Spleen (tissue), 11 donors: ENCODE measurements around the gene FLVCR2. TPM values are rescaled to one million over a fixed set of nuclear protein-coding genes. Genes with fewer than 3 reads are reported as not detected.

ENCODE experiments used
- DNase-seq: peaks from one replicate; pipeline ENCODE4 v3.0.0-alpha.2; 2020
- H3K27ac ChIP-seq, 8 donors: fragments of 200-600 bp; sonication (generic) in 7 of 8; 1 replicate in 4 of 8; 2 replicates in 4 of 8; pipeline versions ENCODE4 v1.5.0 to v1.8.0; 2016 to 2021; ENCODE audit warnings: inconsistent platforms in 4 of 8, mild to moderate bottlenecking in 4 of 8, moderate library complexity in 1 of 8
- H3K27me3 ChIP-seq, 7 donors: fragments of 200-600 bp; sonication (generic) in 6 of 7; replicated peaks in 1 of 7; 1 replicate in 4 of 7; 2 replicates in 3 of 7; pipeline versions ENCODE4 v1.5.0 to v1.8.0; 2016 to 2021; ENCODE audit warnings: inconsistent platforms in 3 of 7, mild to moderate bottlenecking in 1 of 7
- H3K36me3 ChIP-seq, 6 donors: fragments of 200-600 bp; sonication (generic) in 5 of 6; 1 replicate in 4 of 6; 2 replicates in 2 of 6; pipeline versions ENCODE4 v1.5.0 to v1.8.0; 2016 to 2021; ENCODE audit warnings: inconsistent platforms in 2 of 6
- H3K4me1 ChIP-seq, 6 donors: fragments of 200-600 bp; sonication (generic) in 5 of 6; 1 replicate in 3 of 6; 2 replicates in 3 of 6; pipeline versions ENCODE4 v1.5.0 to v1.8.0; 2016 to 2021; ENCODE audit warnings: inconsistent platforms in 3 of 6
- H3K4me3 ChIP-seq, 8 donors: fragments of 200-600 bp; sonication (generic) in 7 of 8; 1 replicate in 4 of 8; 2 replicates in 4 of 8; pipeline versions ENCODE4 v1.5.0 to v1.8.0; 2016 to 2021; ENCODE audit warnings: inconsistent platforms in 4 of 8, mild to moderate bottlenecking in 4 of 8, moderate library complexity in 2 of 8
- H3K9me3 ChIP-seq, 8 donors: fragments of 200-600 bp; sonication (generic) in 7 of 8; 1 replicate in 4 of 8; 2 replicates in 4 of 8; pipeline versions ENCODE4 v1.5.0 to v1.8.0; 2016 to 2021; ENCODE audit warnings: inconsistent platforms in 4 of 8
- POLR2A ChIP-seq, 3 donors: fragments of 450-650 bp; IDR thresholded peaks; one replicate each; pipeline ENCODE4 v1.5.1; 2017; ENCODE audit warnings: antibody characterized with exemption in 3 of 3, mild to moderate bottlenecking in 1 of 3
- POLR2AphosphoS5 ChIP-seq, 3 donors: sonication (generic); formaldehyde crosslinking; IDR thresholded peaks; one replicate each; pipeline ENCODE4 v1.5.1; 2017; ENCODE audit warnings: antibody characterized with exemption in 3 of 3
- WGBS, 5 donors: extraction: QIAGEN DNeasy Blood & Tissue Kit in 3 of 5; methylation state at CpG; one replicate each; pipeline versions ENCODE4 v1.1.5 to v1.1.7; 2013 to 2018; 5-methylcytosine and 5-hydroxymethylcytosine counted together
- intact Hi-C: fragments of 100-400 bp; cut with DNase I; formaldehyde crosslinking; loops from one replicate; pipeline ENCODE4 v1.15.0; 2023; ENCODE audit warnings: low total_unique reads
- polyA plus RNA-seq, 3 donors: library from polyadenylated mRNA; stranded (reverse); fragments of 200-250 nt; gene quantifications; one replicate each; pipeline ENCODE4 v1.2.1, GENCODE V29; 2013
- total RNA-seq, 7 donors: library from RNA; depleted of rRNA in 3 of 7; stranded (reverse); fragments of >200 nt in 3 of 7; fragmentation: NEBNext Ultra II Directional in 4 of 7; extraction: Animal tissue kit (Norgen Biotek cat#: 25700) in 4 of 7; gene quantifications; one replicate each; pipeline versions ENCODE4 v1.1.0 to v1.2.1, GENCODE V29; 2016 to 2021
- TF ChIP-seq, protein P1 (sequence below), 11 experiments: fragments of 200-600 bp in 7 of 11; fragments of 450-650 bp in 4 of 11; sonication (generic) in 4 of 11; IDR thresholded peaks in 8 of 11; conservative IDR thresholded peaks in 3 of 11; 1 replicate in 7 of 11; 2 replicates in 4 of 11; pipeline versions ENCODE4 v1.4.0 to v1.8.0; 2016 to 2021; ENCODE audit warnings: antibody characterized with exemption in 11 of 11, inconsistent platforms in 4 of 11, mild to moderate bottlenecking in 1 of 11
- donor health status: healthy with polysubstance abuse.
- donor health status: DM: no; HTN: no; CAD: no; lungs with moderate emphysema.
- donor health status: DM: no; HTN: no; CAD: no.
- donor health status: Bipolar disorder and iron deficiency.
- donor health status: healthy.
- donor health status: DM: no; HTN: no; CAD: no.
- donor health status: DM: yes; HTN: yes; CAD: no.

FLVCR2 gene
- total and polyA plus RNA-seq, 10 donors: 4.8 to 47.9 (median 30.2) TPM

DNA sequence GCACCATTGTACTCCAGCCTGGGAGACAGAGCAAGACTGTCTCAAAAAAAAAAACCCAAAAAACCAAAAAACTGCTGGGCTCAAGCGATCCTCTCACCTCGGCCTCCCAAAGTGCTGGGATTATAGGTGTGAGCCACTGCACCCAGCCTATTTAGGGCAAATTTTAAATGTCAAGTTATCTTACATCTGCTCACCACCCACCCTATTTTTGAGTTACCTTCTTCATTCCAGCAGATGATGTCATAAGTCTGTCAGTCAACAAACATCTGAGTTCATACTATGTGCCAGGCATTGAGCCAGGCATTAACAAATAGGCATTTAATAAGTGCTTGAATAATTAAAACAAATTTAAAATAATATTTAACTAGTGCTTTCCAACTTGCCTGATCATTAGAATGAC, 34.6 kb upstream of the FLVCR2 start:
- intact Hi-C loops: no loop called here
- WGBS, 5 donors: 76 to 87% (median 79%) methylated on average over 2 of the region's 2 CpGs
- Histone ChIP-seq H3K4me3 (no peak overlapping the region), H3K4me1 (peaks cover 41 to 85% (median 58%) of the 10 kb centered on the region in 6 donors), H3K36me3 (peaks cover 0 to 31% (median 10%) of the 10 kb centered on the region in 6 donors), H3K9me3 (no peaks in the 10 kb centered on the region), H3K27ac (peak overlapping the region; percentile 65 to 94 (median 89)), H3K27me3 (no peaks in the 10 kb centered on the region)
- DNase-seq: no peak
- TF ChIP-seq POLR2AphosphoS5 (IDR thresholded peaks at IDR 0.05): no peak
- no peak for TF ChIP-seq POLR2A (IDR thresholded peaks at IDR 0.05)
- TF ChIP-seq, protein P1, sequence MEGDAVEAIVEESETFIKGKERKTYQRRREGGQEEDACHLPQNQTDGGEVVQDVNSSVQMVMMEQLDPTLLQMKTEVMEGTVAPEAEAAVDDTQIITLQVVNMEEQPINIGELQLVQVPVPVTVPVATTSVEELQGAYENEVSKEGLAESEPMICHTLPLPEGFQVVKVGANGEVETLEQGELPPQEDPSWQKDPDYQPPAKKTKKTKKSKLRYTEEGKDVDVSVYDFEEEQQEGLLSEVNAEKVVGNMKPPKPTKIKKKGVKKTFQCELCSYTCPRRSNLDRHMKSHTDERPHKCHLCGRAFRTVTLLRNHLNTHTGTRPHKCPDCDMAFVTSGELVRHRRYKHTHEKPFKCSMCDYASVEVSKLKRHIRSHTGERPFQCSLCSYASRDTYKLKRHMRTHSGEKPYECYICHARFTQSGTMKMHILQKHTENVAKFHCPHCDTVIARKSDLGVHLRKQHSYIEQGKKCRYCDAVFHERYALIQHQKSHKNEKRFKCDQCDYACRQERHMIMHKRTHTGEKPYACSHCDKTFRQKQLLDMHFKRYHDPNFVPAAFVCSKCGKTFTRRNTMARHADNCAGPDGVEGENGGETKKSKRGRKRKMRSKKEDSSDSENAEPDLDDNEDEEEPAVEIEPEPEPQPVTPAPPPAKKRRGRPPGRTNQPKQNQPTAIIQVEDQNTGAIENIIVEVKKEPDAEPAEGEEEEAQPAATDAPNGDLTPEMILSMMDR (IDR thresholded peaks at IDR 0.05 in 8 of 11, conservative IDR thresholded peaks at IDR 0.05 in 3 of 11): no peak

DNA sequence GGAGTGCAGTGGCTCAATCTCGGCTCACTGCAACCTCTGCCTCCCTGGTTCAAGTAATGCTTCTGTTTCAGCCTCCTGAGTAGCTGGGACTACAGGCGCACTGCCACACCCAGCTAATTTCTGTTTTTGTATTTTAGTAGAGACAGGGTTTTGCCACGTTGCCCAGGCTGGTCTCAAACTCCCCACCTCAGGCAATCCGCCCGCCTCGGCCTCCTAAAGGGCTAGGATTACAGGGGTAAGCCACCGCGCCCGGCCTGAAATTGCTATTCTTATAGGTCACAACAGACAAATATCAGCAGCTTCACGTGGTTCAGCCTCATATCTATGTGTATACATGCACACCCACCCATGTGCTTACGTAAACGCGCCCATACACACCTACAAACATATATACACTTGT, 32.5 kb upstream of the FLVCR2 start:
- no peaks in the 10 kb centered on the region for H3K27me3 ChIP-seq
- H3K36me3 ChIP-seq: peaks cover 0 to 31% (median 10%) of the 10 kb centered on the region in 6 donors
- intact Hi-C loops: no loop called here
- H3K27ac ChIP-seq: no peak overlapping the region
- H3K4me3 ChIP-seq: no peak overlapping the region
- H3K4me1 ChIP-seq: peaks cover 28 to 74% (median 49%) of the 10 kb centered on the region in 6 donors
- WGBS, 5 donors: 91 to 97% (median 96%) methylated on average over 13 of the region's 13 CpGs
- no peaks in the 10 kb centered on the region for H3K9me3 ChIP-seq
- DNase-seq: no peak
- no peak for TF ChIP-seq POLR2A (IDR thresholded peaks at IDR 0.05)
- TF ChIP-seq POLR2AphosphoS5 (IDR thresholded peaks at IDR 0.05): no peak
- TF ChIP-seq, protein P1 (IDR thresholded peaks at IDR 0.05 in 8 of 11, conservative IDR thresholded peaks at IDR 0.05 in 3 of 11): no peak

DNA sequence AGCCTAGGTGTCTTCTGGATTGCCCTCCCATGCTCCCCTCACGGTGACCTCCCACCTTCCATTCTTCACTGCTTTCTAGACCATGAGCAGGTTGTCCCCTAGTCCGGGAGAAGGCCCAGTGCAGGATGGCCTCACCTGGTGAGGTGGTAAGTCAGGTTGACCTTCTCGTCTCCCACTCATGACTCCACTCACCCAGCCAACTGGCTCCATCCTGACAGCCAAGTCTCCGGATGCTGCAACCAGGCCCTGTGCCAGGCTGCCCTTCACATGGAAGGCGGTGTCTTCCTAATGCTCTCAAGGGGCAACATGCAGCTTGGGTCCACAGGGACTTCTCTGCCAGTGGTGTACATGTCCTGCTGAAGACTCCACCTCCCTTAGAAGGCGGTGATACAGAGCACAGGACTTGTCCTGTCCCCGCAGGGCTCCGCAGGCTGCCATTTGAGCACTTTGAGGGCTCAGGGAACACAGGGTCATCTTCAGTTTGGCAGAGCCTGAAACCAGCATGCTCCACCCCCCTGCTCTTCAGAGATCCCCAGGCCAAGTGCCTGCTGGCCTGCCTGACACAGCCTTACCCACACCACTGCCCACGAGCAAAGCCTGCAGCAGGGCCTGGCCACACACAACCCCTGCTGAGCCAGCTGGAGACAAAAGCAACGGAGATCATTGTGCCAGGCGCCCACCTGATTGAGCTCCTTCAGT, 30.7 kb upstream of the FLVCR2 start:
- H3K4me1 ChIP-seq: peaks cover 14 to 56% (median 31%) of the 10 kb centered on the region in 6 donors
- peak; percentile 80 for DNase-seq
- WGBS, 5 donors: 56 to 84% (median 79%) methylated on average over 7 to 11 of the region's 11 CpGs
- TF ChIP-seq POLR2AphosphoS5 (IDR thresholded peaks at IDR 0.05): peak; percentile 70 to 75 (median 74)
- TF ChIP-seq, protein P1 (IDR thresholded peaks at IDR 0.05 in 8 of 11, conservative IDR thresholded peaks at IDR 0.05 in 3 of 11): no peak
- H3K36me3 ChIP-seq: peaks cover 0 to 31% (median 10%) of the 10 kb centered on the region in 6 donors
- no peak overlapping the region for H3K4me3 ChIP-seq
- intact Hi-C loops: no loop called here
- H3K27ac ChIP-seq: peak overlapping the region in 4 of 8 donors; percentile 14 to 55 (median 36)
- no peaks in the 10 kb centered on the region for H3K9me3 ChIP-seq
- no peaks in the 10 kb centered on the region for H3K27me3 ChIP-seq

DNA sequence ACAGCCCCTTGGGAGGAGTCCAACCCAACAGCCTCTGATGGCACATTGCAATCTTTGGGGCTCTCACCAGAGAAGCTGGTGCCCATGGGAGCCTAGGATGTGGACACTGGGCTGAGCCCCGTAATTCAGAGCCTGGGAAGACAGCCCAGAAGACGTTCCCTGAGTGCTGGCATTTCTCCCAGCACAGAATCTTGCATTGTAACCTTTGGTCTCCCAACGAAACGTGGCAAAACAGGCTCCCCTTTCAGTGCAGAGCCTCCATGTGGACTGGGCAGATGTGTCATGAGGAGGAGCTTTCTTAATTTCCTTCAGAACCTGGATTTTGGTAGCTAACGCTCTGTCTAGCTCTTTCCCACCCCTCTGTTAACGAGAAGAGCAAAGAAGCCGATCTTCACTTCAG, 29.9 kb upstream of the FLVCR2 start:
- Histone ChIP-seq H3K27ac (peak overlapping the region in 2 of 8 donors; percentile 34 to 55), H3K27me3 (no peaks in the 10 kb centered on the region), H3K36me3 (peaks cover 0 to 31% (median 10%) of the 10 kb centered on the region in 6 donors), H3K4me3 (no peak overlapping the region), H3K9me3 (no peaks in the 10 kb centered on the region), H3K4me1 (peaks cover 6 to 47% (median 23%) of the 10 kb centered on the region in 6 donors)
- TF ChIP-seq, protein P1 (IDR thresholded peaks at IDR 0.05 in 8 of 11, conservative IDR thresholded peaks at IDR 0.05 in 3 of 11): no peak
- TF ChIP-seq POLR2A (IDR thresholded peaks at IDR 0.05): no peak
- TF ChIP-seq POLR2AphosphoS5 (IDR thresholded peaks at IDR 0.05): no peak
- DNase-seq: no peak
- intact Hi-C loops: no loop called here
- WGBS, 5 donors: 65 to 80% (median 75%) methylated on average over 6 to 7 of the region's 7 CpGs
